GM12872 (cell line): ENCODE results near the gene ADPRH.

Experiments
- CTCF ChIP-seq: IDR thresholded peaks from 3 replicates; pipeline ENCODE4 v1.5.1; 2011; ENCODE audit warnings: low read depth, mild to moderate bottlenecking, low read length, moderate library complexity; ENCODE audit not compliant: insufficient read depth

The ADPRH gene

GRCh38 chr3:119613872-119614271 is 34.6 kb downstream of the ADPRH start:
- TF ChIP-seq CTCF, result no peak

- TF ChIP-seq CTCF, result no peak
These were observed 36.8 kb downstream of the ADPRH start for GRCh38 chr3:119616056-119616455.

- TF ChIP-seq CTCF, result no peak
These were observed 39.8 kb downstream of the ADPRH start for GRCh38 chr3:119619094-119619493.

GRCh38 chr3:119620899-119621298 is 41.6 kb downstream of the ADPRH start:
- no peak for TF ChIP-seq CTCF

- TF ChIP-seq CTCF, result no peak
These were observed 44.9 kb downstream of the ADPRH start for GRCh38 chr3:119624002-119624720.

- TF ChIP-seq CTCF, result no peak
These were observed 46.3 kb downstream of the ADPRH start for GRCh38 chr3:119625451-119626153.

GRCh38 chr3:119626196-119626595 is 46.9 kb downstream of the ADPRH start:
- no peak for TF ChIP-seq CTCF
